EL (cell line): ENCODE results near the gene LYRM2.
"Not testable (repeated sequence)": the region's sequence is repeated elsewhere in the genome, so short reads cannot be mapped to it uniquely, and the experiment has no call there.

Experiments
- DNase-seq: peaks from one replicate; pipeline ENCODE4 v3.0.0-alpha.2; 2016

Gene LYRM2

GRCh38 chr6:89644864-89645263, 6.3 kb upstream of the LYRM2 start:
- DNase-seq = peak; percentile 18

GRCh38 chr6:89643406-89643805, 4.9 kb upstream of the LYRM2 start:
- no peak for DNase-seq

GRCh38 chr6:89642956-89643355, 4.4 kb upstream of the LYRM2 start:
- DNase-seq = no peak

GRCh38 chr6:89641581-89641980, 3.0 kb upstream of the LYRM2 start:
- DNase-seq = not testable (repeated sequence)

- DNase-seq = peak; percentile 63
These were observed 2.3 kb upstream of the LYRM2 start for GRCh38 chr6:89640804-89641203.

GRCh38 chr6:89637960-89638319, 607 bp downstream of the LYRM2 start:
- no peak for DNase-seq

- DNase-seq = not testable (repeated sequence)
These were observed 2.1 kb downstream of the LYRM2 start for GRCh38 chr6:89636412-89636811.

GRCh38 chr6:89630488-89630887, 8.1 kb downstream of the LYRM2 start:
- DNase-seq = no peak

GRCh38 chr6:89623749-89624148, 14.8 kb downstream of the LYRM2 start:
- no peak for DNase-seq

- DNase-seq = no peak
These were observed 19.0 kb downstream of the LYRM2 start for GRCh38 chr6:89619567-89619966.

GRCh38 chr6:89618026-89618425, 20.5 kb downstream of the LYRM2 start:
- no peak for DNase-seq

- DNase-seq = no peak
These were observed 22.0 kb downstream of the LYRM2 start for GRCh38 chr6:89616531-89616930.

GRCh38 chr6:89615882-89616281, 22.7 kb downstream of the LYRM2 start:
- DNase-seq = no peak

GRCh38 chr6:89613790-89614189, 24.8 kb downstream of the LYRM2 start:
- DNase-seq = no peak

- no peak for DNase-seq
These were observed 26.4 kb downstream of the LYRM2 start for GRCh38 chr6:89612121-89612520.

GRCh38 chr6:89611666-89612065, 26.9 kb downstream of the LYRM2 start:
- peak; percentile 36 for DNase-seq

- DNase-seq = peak; percentile 43
These were observed 28.4 kb downstream of the LYRM2 start for GRCh38 chr6:89610149-89610642.

- DNase-seq = no peak
These were observed 32.7 kb downstream of the LYRM2 start for GRCh38 chr6:89605861-89606260.

GRCh38 chr6:89604653-89605052, 33.9 kb downstream of the LYRM2 start:
- DNase-seq = no peak

- no peak for DNase-seq
These were observed 36.4 kb downstream of the LYRM2 start for GRCh38 chr6:89602166-89602565.

- DNase-seq = no peak
These were observed 38.8 kb downstream of the LYRM2 start for GRCh38 chr6:89599727-89600126.

- peak; percentile 51 for DNase-seq
These were observed 40.6 kb downstream of the LYRM2 start for GRCh38 chr6:89597988-89598387.

GRCh38 chr6:89597372-89597771, 41.2 kb downstream of the LYRM2 start:
- no peak for DNase-seq

- DNase-seq = no peak
These were observed 42.1 kb downstream of the LYRM2 start for GRCh38 chr6:89596484-89596883.

- DNase-seq = no peak
These were observed 42.5 kb downstream of the LYRM2 start for GRCh38 chr6:89596056-89596455.

- DNase-seq = no peak
These were observed 46.8 kb downstream of the LYRM2 start for GRCh38 chr6:89591745-89592144.
